ENCODE data around the gene KCNJ5. TPM values are rescaled to one million over a fixed set of nuclear protein-coding genes. Genes with fewer than 3 reads are reported as not detected.

KCNJ5 gene
- 0.01 to 0.03 TPM (median 0.02 TPM) in 5 replicates for total RNA-seq (2022; extraction: Qiagen RNA extraction)

GRCh38 chr11:128890543-128891368, at the start of gene KCNJ5:
TSS of gene KCNJ5 (plus strand) at chr11:128891356. CDS start at chr11:128911274, 19,918 bp downstream.

DNA sequence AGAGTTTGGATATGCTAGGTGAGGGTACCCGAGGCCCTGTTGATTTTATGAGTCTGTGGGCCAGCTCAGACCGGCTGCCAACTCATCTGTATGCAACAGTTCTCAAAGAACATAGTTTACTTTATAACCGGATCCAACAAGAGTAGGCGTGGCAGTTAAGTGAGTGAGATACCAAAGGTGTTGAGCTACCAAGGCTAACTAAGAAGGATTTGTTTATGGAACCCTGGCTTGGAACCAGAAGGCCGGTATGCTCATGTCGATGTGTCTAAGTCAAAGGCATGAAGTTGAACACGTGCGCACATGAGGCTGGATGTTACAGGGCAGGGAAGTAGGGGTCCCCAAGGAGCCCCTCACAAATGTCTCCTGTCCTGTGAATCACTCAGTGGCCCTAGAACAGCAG, 23.9 kb upstream of the KCNJ5 start, which contains the start of gene KCNJ1:
Gene KCNJ1 (minus strand): TSS at position 20 of the 400 bp plus-strand sequence. CDS start 27,053 bp downstream, outside the sequence.

DNA sequence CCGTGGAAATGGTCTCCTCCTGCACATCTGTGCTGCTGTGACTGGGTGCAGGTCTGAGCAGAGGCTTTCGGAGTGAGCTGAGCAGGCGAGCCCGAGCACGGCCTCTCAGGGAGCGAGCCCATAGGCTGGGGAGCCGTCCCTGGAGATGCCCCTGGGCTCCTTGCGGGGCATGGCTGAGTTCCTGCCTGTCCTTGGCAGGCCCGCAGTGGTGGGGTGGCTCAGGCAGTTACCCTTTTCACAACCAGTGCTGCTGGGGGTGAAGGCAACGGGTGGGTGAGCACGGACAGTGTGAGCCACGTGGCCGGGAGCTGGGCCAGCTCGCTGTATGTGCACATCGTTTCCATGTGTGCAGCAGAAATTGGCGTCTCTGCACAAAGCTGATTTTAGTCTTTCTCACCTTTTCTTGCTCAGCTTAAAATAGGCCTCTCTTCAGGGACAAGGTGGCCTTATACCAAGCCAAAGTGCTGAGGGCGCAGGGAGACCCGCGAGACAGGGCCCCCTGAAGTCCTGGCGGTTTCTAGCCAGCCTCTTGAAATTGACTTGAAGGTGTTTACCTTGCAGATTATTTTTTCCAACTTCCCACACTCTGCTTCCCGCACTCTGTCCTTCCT, 51.8 kb downstream of the KCNJ5 start, which contains the start of gene TP53AIP1:
Gene TP53AIP1 (minus strand): TSS at position 55 of the 611 bp plus-strand sequence. CDS start 5,053 bp downstream, outside the sequence.

Other genes starting within 250 kb of the KCNJ5 start
- 0.21 to 0.46 TPM (median 0.34 TPM) in 5 replicates for gene FLI1, start 197.3 kb upstream of the KCNJ5 start, total RNA-seq (2022; extraction: Qiagen RNA extraction)
- not detected in 5 replicates for gene KCNJ1, start 24.1 kb upstream of the KCNJ5 start, total RNA-seq (2022; extraction: Qiagen RNA extraction)
- gene TP53AIP1, start 51.5 kb downstream of the KCNJ5 start, total RNA-seq (2022; extraction: Qiagen RNA extraction), result 0.07 to 0.09 TPM (median 0.08 TPM) in 3 of 5 replicates, not detected in the others

All from A549 treated with CORT108297 at 1 μM for 4 hours (cell line).